Measurements from ENCODE around the gene THRAP3. TPM values are rescaled to one million over a fixed set of nuclear protein-coding genes. Genes with fewer than 3 reads are reported as not detected.

Gene THRAP3
- polyA plus RNA-seq (2012; rRNA removed): 33.7 and 46.1 TPM in 2 replicates
- 34.8 and 38.8 TPM in 2 replicates for polyA plus RNA-seq (2012; cell fraction: cytosol; rRNA removed)
- polyA plus RNA-seq (2012; cell fraction: nucleus; rRNA removed): 18.0 and 38.3 TPM in 2 replicates

- Histone ChIP-seq H3K79me2 (ENCODE audit: insufficient read depth) (peaks cover 47% of the 10 kb centered on the region), H3K4me1 (ENCODE audit: control insufficient read depth in 1 of 2, insufficient read depth in 2 of 2, low read depth in 1 of 2, low read length in 1 of 2) (peaks cover 8 to 9% of the 10 kb centered on the region in 2 experiments; a peak in 2 of 4 replicates), H3K9me2 (no peaks in the 10 kb centered on the region), H3F3A (replicated peaks; ENCODE audit: insufficient read depth) (peaks cover 13% of the 10 kb centered on the region), H3K27ac (ENCODE audit: low read depth in 2 of 2, low read length in 1 of 2) (peak within 1 kb of the TSS; percentile 91 to 97), H3K9ac (peak within 1 kb of the TSS; percentile 91), H3K9me3 (no peaks in the 10 kb centered on the region), H4K20me1 (ENCODE audit: insufficient read depth) (peaks cover 43% of the 10 kb centered on the region), H3K27me3 (ENCODE audit: insufficient read depth) (no peaks in the 10 kb centered on the region), H3K4me2 (peak within 1 kb of the TSS; percentile 83), H3K4me3 (ENCODE audit: low read depth in 2 of 2, low read length in 1 of 2) (peak within 1 kb of the TSS; percentile 69 to 77), H2AFZ (ENCODE audit: low read depth) (peak within 1 kb of the TSS; percentile 90), H3K36me3 (replicated peaks in 1 of 2; ENCODE audit: control insufficient read depth in 1 of 2, insufficient read depth in 2 of 2, low read length in 1 of 2) (peaks cover 0 to 31% of the 10 kb centered on the region in 2 experiments)
- WGBS (ENCODE audit: low lambda C conversion rate): 1% methylated on average over 16 of the region's 45 CpGs
- peak; percentile 97 for DNase-seq
- ChIA-PET CTCF (interaction anchor here (0.6 to 2.4 kb wide), 10 partner anchors 9 to 78 kb away, joined by 3 to 12 read pairs (median 4); partner anchors contain the start of genes MAP7D1 and TRAPPC3), POLR2A (interaction anchor here (0.7 to 1.6 kb wide), 6 partner anchors 36 to 130 kb away, joined by 3 to 5 read pairs (median 3); partner anchors contain the start of genes MAP7D1 and TRAPPC3)
- TF ChIP-seq REST (IDR thresholded peaks at IDR 0.05; ENCODE audit: low read depth, low read length) (no peak), JUND (IDR thresholded peaks at IDR 0.05) (no peak), FOXJ3 (CRISPR knock-in tag; IDR thresholded peaks at IDR 0.05) (0 out of 2 replicates have a peak, but pooled peaks have one; percentile 37), POLR2AphosphoS5 (IDR thresholded peaks at IDR 0.05; ENCODE audit: low read depth, low read length) (peak; percentile 90), MAX (IDR thresholded peaks at IDR 0.05; ENCODE audit: low read depth) (0 out of 2 replicates have a peak, but pooled peaks have one; percentile 24), IRF3 (IDR thresholded peaks at IDR 0.05; ENCODE audit: low read depth, low read length) (no peak), EP300 (IDR thresholded peaks at IDR 0.05; ENCODE audit: borderline replicate concordance in 1 of 2, low read depth in 1 of 2, low read length in 1 of 2) (peak; percentile 8 to 38; a peak in 1 of 4 replicates), FOSL2 (IDR thresholded peaks at IDR 0.05; ENCODE audit: borderline replicate concordance, low read depth) (no peak), SMC3 (IDR thresholded peaks at IDR 0.05; ENCODE audit: low read depth, low read length) (no peak), RFX5 (IDR thresholded peaks at IDR 0.05; ENCODE audit: low read length) (no peak), USF1 (IDR thresholded peaks at IDR 0.05; ENCODE audit: borderline replicate concordance, low read depth) (peak; percentile 99), YY1 (IDR thresholded peaks at IDR 0.05; ENCODE audit: low read depth) (peak; percentile 71; the same call in 1 of the 2 replicates), RCOR1 (IDR thresholded peaks at IDR 0.05; ENCODE audit: low read length) (no peak), TCF12 (IDR thresholded peaks at IDR 0.05) (peak; percentile 47; the same call in 1 of the 2 replicates), ZBTB33 (IDR thresholded peaks at IDR 0.05; ENCODE audit: borderline replicate concordance, low read depth) (no peak), TAF1 (IDR thresholded peaks at IDR 0.05; ENCODE audit: borderline replicate concordance, low read depth, low read length) (peak; percentile 70), GABPA (IDR thresholded peaks at IDR 0.05; ENCODE audit: low read depth) (peak; percentile 64), MXI1 (IDR thresholded peaks at IDR 0.05; ENCODE audit: low read depth, low read length) (no peak; the same call in 1 of the 2 replicates), CHD2 (IDR thresholded peaks at IDR 0.05; ENCODE audit: low read length, partially characterized antibody) (peak; percentile 94), FOXM1 (IDR thresholded peaks at IDR 0.05; ENCODE audit: low read depth) (no peak), USF2 (IDR thresholded peaks at IDR 0.05; ENCODE audit: borderline replicate concordance, low read depth, low read length) (peak; percentile 92), NFIC (IDR thresholded peaks at IDR 0.05; ENCODE audit: borderline replicate concordance) (no peak), EZH2phosphoT487 (IDR thresholded peaks at IDR 0.05; ENCODE audit: borderline replicate concordance, low read depth) (no peak), ELF1 (IDR thresholded peaks at IDR 0.05) (no peak; the same call in 1 of the 2 replicates), RXRA (IDR thresholded peaks at IDR 0.05; ENCODE audit: borderline replicate concordance, low read depth) (no peak; the same call in 1 of the 2 replicates)
These were observed at the start of gene THRAP3 for GRCh38 chr1:36223996-36224536. Gene THRAP3, plus strand, starts transcription at chr1:36224443. Its CDS starts 58,121 bp downstream, at chr1:36282564.
